ENCODE results near the gene PARVB.

DNA sequence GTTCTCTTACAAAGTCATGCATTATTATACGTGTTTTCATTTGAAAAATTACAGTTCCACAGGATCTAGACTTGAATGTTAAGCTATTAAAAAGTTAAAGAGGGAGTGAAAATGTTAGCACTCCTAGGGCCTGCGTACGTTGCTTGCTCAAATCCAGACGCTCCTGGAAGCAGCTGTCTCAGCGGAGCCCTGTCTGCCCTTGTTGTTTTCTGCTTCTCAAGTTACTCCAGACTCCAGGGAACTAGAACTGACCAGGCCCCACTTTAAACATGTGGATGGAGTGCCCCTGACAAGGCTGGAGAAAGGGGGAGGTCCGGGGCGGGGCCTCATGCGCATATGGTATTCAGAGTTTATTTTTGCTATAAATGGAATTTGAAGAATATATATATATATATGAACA lies 9.6 kb downstream of the PARVB start:
- TF ChIP-seq, protein P1, sequence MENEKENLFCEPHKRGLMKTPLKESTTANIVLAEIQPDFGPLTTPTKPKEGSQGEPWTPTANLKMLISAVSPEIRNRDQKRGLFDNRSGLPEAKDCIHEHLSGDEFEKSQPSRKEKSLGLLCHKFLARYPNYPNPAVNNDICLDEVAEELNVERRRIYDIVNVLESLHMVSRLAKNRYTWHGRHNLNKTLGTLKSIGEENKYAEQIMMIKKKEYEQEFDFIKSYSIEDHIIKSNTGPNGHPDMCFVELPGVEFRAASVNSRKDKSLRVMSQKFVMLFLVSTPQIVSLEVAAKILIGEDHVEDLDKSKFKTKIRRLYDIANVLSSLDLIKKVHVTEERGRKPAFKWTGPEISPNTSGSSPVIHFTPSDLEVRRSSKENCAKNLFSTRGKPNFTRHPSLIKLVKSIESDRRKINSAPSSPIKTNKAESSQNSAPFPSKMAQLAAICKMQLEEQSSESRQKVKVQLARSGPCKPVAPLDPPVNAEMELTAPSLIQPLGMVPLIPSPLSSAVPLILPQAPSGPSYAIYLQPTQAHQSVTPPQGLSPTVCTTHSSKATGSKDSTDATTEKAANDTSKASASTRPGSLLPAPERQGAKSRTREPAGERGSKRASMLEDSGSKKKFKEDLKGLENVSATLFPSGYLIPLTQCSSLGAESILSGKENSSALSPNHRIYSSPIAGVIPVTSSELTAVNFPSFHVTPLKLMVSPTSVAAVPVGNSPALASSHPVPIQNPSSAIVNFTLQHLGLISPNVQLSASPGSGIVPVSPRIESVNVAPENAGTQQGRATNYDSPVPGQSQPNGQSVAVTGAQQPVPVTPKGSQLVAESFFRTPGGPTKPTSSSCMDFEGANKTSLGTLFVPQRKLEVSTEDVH (IDR thresholded peaks at IDR 0.05; ENCODE audit: low read depth, partially characterized antibody) = no peak
- TF ChIP-seq ZZZ3 (IDR thresholded peaks at IDR 0.05; ENCODE audit: control insufficient read depth, insufficient read length, low read depth) (no peak), EZH2 (IDR thresholded peaks at IDR 0.05; ENCODE audit: borderline replicate concordance, control insufficient read depth, low read depth, low read length) (no peak), POLR2A (IDR thresholded peaks at IDR 0.05; ENCODE audit: low read depth, low read length) (no peak), FOS (IDR thresholded peaks at IDR 0.05; ENCODE audit: borderline replicate concordance, extremely low read depth, insufficient read length) (no peak)
- TF ChIP-seq, protein P2, sequence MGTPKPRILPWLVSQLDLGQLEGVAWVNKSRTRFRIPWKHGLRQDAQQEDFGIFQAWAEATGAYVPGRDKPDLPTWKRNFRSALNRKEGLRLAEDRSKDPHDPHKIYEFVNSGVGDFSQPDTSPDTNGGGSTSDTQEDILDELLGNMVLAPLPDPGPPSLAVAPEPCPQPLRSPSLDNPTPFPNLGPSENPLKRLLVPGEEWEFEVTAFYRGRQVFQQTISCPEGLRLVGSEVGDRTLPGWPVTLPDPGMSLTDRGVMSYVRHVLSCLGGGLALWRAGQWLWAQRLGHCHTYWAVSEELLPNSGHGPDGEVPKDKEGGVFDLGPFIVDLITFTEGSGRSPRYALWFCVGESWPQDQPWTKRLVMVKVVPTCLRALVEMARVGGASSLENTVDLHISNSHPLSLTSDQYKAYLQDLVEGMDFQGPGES (IDR thresholded peaks at IDR 0.05) = no peak
- TF ChIP-seq, protein P3, sequence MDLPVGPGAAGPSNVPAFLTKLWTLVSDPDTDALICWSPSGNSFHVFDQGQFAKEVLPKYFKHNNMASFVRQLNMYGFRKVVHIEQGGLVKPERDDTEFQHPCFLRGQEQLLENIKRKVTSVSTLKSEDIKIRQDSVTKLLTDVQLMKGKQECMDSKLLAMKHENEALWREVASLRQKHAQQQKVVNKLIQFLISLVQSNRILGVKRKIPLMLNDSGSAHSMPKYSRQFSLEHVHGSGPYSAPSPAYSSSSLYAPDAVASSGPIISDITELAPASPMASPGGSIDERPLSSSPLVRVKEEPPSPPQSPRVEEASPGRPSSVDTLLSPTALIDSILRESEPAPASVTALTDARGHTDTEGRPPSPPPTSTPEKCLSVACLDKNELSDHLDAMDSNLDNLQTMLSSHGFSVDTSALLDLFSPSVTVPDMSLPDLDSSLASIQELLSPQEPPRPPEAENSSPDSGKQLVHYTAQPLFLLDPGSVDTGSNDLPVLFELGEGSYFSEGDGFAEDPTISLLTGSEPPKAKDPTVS (IDR thresholded peaks at IDR 0.05; ENCODE audit: low read depth, low read length) = no peak
- TF ChIP-seq, protein P4, sequence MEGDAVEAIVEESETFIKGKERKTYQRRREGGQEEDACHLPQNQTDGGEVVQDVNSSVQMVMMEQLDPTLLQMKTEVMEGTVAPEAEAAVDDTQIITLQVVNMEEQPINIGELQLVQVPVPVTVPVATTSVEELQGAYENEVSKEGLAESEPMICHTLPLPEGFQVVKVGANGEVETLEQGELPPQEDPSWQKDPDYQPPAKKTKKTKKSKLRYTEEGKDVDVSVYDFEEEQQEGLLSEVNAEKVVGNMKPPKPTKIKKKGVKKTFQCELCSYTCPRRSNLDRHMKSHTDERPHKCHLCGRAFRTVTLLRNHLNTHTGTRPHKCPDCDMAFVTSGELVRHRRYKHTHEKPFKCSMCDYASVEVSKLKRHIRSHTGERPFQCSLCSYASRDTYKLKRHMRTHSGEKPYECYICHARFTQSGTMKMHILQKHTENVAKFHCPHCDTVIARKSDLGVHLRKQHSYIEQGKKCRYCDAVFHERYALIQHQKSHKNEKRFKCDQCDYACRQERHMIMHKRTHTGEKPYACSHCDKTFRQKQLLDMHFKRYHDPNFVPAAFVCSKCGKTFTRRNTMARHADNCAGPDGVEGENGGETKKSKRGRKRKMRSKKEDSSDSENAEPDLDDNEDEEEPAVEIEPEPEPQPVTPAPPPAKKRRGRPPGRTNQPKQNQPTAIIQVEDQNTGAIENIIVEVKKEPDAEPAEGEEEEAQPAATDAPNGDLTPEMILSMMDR (IDR thresholded peaks at IDR 0.05 in 2 of 3, conservative IDR thresholded peaks at IDR 0.05 in 1 of 3; ENCODE audit: control insufficient read depth in 2 of 3, extremely low read depth in 1 of 3, insufficient read depth in 1 of 3, low read depth in 3 of 3, low read length in 3 of 3) = no peak

All from GM12878 (cell line).